ENCODE results near the gene CST11.

Gene CST11

DNA sequence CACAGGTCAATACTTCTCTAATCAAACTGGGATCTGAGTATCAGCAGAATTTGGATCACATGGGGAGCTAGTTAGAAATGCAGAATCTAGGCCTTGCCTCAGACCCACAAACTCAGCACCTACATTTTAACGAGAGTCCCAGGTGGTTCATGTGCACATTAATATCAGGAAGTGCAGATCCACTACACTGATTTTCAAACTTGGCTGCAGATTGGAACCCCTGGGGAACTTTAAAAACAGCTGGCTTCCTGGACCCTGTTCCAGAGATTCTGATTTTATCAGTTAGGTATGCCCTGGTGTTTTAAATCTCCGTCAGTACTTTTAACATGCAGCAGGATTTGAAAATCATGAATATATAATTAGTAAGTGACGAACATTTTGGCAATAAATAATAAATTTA lies 36.3 kb upstream of the CST11 start:
- TF ChIP-seq SCRT2 (tag by site-specific recombination; IDR thresholded peaks at IDR 0.05), result no peak
- TF ChIP-seq ZNF510 (tag by site-specific recombination; IDR thresholded peaks at IDR 0.05; ENCODE audit: insufficient replicate concordance), result no peak
- TF ChIP-seq ZNF561 (tag by site-specific recombination; IDR thresholded peaks at IDR 0.05; ENCODE audit: borderline replicate concordance), result no peak
- TF ChIP-seq, protein P1, sequence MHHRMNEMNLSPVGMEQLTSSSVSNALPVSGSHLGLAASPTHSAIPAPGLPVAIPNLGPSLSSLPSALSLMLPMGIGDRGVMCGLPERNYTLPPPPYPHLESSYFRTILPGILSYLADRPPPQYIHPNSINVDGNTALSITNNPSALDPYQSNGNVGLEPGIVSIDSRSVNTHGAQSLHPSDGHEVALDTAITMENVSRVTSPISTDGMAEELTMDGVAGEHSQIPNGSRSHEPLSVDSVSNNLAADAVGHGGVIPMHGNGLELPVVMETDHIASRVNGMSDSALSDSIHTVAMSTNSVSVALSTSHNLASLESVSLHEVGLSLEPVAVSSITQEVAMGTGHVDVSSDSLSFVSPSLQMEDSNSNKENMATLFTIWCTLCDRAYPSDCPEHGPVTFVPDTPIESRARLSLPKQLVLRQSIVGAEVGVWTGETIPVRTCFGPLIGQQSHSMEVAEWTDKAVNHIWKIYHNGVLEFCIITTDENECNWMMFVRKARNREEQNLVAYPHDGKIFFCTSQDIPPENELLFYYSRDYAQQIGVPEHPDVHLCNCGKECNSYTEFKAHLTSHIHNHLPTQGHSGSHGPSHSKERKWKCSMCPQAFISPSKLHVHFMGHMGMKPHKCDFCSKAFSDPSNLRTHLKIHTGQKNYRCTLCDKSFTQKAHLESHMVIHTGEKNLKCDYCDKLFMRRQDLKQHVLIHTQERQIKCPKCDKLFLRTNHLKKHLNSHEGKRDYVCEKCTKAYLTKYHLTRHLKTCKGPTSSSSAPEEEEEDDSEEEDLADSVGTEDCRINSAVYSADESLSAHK (tag by site-specific recombination; IDR thresholded peaks at IDR 0.05), result no peak
- TF ChIP-seq ZNF133 (tag by site-specific recombination; IDR thresholded peaks at IDR 0.05), result no peak
- no peak for TF ChIP-seq ZNF529 (tag by site-specific recombination; IDR thresholded peaks at IDR 0.05; ENCODE audit: insufficient replicate concordance)
- no peak for TF ChIP-seq EGR2 (tag by site-specific recombination; IDR thresholded peaks at IDR 0.05; ENCODE audit: low read depth)
- TF ChIP-seq, protein P2, sequence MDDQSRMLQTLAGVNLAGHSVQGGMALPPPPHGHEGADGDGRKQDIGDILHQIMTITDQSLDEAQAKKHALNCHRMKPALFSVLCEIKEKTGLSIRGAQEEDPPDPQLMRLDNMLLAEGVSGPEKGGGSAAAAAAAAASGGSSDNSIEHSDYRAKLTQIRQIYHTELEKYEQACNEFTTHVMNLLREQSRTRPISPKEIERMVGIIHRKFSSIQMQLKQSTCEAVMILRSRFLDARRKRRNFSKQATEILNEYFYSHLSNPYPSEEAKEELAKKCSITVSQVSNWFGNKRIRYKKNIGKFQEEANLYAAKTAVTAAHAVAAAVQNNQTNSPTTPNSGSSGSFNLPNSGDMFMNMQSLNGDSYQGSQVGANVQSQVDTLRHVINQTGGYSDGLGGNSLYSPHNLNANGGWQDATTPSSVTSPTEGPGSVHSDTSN (CRISPR knock-in tag; IDR thresholded peaks at IDR 0.05), result no peak
- TF ChIP-seq ZNF707 (tag by site-specific recombination; IDR thresholded peaks at IDR 0.05), result no peak
- TF ChIP-seq ZNF501 (tag by site-specific recombination; IDR thresholded peaks at IDR 0.05), result no peak
- no peak for TF ChIP-seq ZNF629 (tag by site-specific recombination; IDR thresholded peaks at IDR 0.05)
- TF ChIP-seq ZNF302 (tag by site-specific recombination; IDR thresholded peaks at IDR 0.05; ENCODE audit: low read depth), result no peak
- TF ChIP-seq, protein P3, sequence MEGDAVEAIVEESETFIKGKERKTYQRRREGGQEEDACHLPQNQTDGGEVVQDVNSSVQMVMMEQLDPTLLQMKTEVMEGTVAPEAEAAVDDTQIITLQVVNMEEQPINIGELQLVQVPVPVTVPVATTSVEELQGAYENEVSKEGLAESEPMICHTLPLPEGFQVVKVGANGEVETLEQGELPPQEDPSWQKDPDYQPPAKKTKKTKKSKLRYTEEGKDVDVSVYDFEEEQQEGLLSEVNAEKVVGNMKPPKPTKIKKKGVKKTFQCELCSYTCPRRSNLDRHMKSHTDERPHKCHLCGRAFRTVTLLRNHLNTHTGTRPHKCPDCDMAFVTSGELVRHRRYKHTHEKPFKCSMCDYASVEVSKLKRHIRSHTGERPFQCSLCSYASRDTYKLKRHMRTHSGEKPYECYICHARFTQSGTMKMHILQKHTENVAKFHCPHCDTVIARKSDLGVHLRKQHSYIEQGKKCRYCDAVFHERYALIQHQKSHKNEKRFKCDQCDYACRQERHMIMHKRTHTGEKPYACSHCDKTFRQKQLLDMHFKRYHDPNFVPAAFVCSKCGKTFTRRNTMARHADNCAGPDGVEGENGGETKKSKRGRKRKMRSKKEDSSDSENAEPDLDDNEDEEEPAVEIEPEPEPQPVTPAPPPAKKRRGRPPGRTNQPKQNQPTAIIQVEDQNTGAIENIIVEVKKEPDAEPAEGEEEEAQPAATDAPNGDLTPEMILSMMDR (tag by site-specific recombination; IDR thresholded peaks at IDR 0.05), result no peak
- TF ChIP-seq, protein P4, sequence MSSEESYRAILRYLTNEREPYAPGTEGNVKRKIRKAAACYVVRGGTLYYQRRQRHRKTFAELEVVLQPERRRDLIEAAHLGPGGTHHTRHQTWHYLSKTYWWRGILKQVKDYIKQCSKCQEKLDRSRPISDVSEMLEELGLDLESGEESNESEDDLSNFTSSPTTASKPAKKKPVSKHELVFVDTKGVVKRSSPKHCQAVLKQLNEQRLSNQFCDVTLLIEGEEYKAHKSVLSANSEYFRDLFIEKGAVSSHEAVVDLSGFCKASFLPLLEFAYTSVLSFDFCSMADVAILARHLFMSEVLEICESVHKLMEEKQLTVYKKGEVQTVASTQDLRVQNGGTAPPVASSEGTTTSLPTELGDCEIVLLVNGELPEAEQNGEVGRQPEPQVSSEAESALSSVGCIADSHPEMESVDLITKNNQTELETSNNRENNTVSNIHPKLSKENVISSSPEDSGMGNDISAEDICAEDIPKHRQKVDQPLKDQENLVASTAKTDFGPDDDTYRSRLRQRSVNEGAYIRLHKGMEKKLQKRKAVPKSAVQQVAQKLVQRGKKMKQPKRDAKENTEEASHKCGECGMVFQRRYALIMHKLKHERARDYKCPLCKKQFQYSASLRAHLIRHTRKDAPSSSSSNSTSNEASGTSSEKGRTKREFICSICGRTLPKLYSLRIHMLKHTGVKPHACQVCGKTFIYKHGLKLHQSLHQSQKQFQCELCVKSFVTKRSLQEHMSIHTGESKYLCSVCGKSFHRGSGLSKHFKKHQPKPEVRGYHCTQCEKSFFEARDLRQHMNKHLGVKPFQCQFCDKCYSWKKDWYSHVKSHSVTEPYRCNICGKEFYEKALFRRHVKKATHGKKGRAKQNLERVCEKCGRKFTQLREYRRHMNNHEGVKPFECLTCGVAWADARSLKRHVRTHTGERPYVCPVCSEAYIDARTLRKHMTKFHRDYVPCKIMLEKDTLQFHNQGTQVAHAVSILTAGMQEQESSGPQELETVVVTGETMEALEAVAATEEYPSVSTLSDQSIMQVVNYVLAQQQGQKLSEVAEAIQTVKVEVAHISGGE (tag by site-specific recombination; conservative IDR thresholded peaks at IDR 0.05; ENCODE audit: low read depth), result no peak
- Histone ChIP-seq H3K36me3 (ENCODE audit: control insufficient read depth in 2 of 2, insufficient read depth in 1 of 2, low read length in 2 of 2) (no peaks in the 10 kb centered on the region), H3K27ac (ENCODE audit: extremely low read depth, low read depth, low read length) (no peak overlapping the region), H3K9me3 (ENCODE audit: control insufficient read depth, insufficient read depth, low read depth, low read length) (no peaks in the 10 kb centered on the region), H3K4me1 (ENCODE audit: control insufficient read depth, insufficient read depth, low read length) (no peaks in the 10 kb centered on the region), H3K4me3 (ENCODE audit: low read depth, low read length) (no peak overlapping the region)
- ChIA-PET POLR2A (no interaction called here), CTCF (interaction anchor here (0.7 kb wide), 1 partner anchor 148 kb away, joined by 3 read pairs; no protein-coding TSS in a partner anchor)

- ChIA-PET CTCF (no interaction called here), POLR2A (no interaction called here)
- no peaks in the 10 kb centered on the region for H3K36me3 ChIP-seq (ENCODE audit: control insufficient read depth in 2 of 2, insufficient read depth in 1 of 2, low read length in 2 of 2)
- H3K4me3 ChIP-seq (ENCODE audit: low read depth, low read length), result no peak overlapping the region
- H3K9me3 ChIP-seq (ENCODE audit: control insufficient read depth, insufficient read depth, low read depth, low read length), result no peaks in the 10 kb centered on the region
- H3K4me1 ChIP-seq (ENCODE audit: control insufficient read depth, insufficient read depth, low read length), result no peaks in the 10 kb centered on the region
- TF ChIP-seq ZBTB48 (tag by site-specific recombination; IDR thresholded peaks at IDR 0.05) (no peak), SETDB1 (IDR thresholded peaks at IDR 0.05; ENCODE audit: insufficient read length, low read length) (no peak), MEIS1 (CRISPR knock-in tag; IDR thresholded peaks at IDR 0.05; ENCODE audit: borderline replicate concordance) (no peak), ZNF792 (tag by site-specific recombination; IDR thresholded peaks at IDR 0.05) (no peak), YY1 (tag by site-specific recombination; IDR thresholded peaks at IDR 0.05) (no peak), ZNF626 (tag by site-specific recombination; IDR thresholded peaks at IDR 0.05) (no peak)
- TF ChIP-seq, protein P5, sequence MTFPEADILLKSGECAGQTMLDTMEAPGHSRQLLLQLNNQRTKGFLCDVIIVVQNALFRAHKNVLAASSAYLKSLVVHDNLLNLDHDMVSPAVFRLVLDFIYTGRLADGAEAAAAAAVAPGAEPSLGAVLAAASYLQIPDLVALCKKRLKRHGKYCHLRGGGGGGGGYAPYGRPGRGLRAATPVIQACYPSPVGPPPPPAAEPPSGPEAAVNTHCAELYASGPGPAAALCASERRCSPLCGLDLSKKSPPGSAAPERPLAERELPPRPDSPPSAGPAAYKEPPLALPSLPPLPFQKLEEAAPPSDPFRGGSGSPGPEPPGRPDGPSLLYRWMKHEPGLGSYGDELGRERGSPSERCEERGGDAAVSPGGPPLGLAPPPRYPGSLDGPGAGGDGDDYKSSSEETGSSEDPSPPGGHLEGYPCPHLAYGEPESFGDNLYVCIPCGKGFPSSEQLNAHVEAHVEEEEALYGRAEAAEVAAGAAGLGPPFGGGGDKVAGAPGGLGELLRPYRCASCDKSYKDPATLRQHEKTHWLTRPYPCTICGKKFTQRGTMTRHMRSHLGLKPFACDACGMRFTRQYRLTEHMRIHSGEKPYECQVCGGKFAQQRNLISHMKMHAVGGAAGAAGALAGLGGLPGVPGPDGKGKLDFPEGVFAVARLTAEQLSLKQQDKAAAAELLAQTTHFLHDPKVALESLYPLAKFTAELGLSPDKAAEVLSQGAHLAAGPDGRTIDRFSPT (tag by site-specific recombination; IDR thresholded peaks at IDR 0.05), result no peak
- H3K27ac ChIP-seq (ENCODE audit: extremely low read depth, low read depth, low read length), result no peak overlapping the region
These were observed 35.8 kb upstream of the CST11 start for GRCh38 chr20:23488470-23488869.

Measured in HEK293 (cell line).